Lower lobe of right lung (tissue), 2 donors: ENCODE results near the gene POFUT2. TPM values are rescaled to one million over a fixed set of nuclear protein-coding genes. Genes with fewer than 3 reads are reported as not detected.
A peak's percentile ranks its signal among the peaks of the same experiment; 100 is the strongest.

Source experiments
- ATAC-seq, 2 donors: fragments of 200-7000 bp; cut with Tn5 transposase; one replicate each; pipeline ENCODE4 v1.9.1; 2020 to 2022; ENCODE audit warnings: mild to moderate bottlenecking in 2 of 2, moderate library complexity in 2 of 2
- DNase-seq: peaks from one replicate; pipeline ENCODE4 v3.0.0-alpha.2; 2020
- H3K27ac ChIP-seq: fragments of 200-600 bp; one replicate; pipeline ENCODE4 v1.8.0; 2022
- H3K27me3 ChIP-seq: fragments of 200-600 bp; one replicate; pipeline ENCODE4 v1.8.0; 2022; ENCODE audit warnings: low read depth
- H3K36me3 ChIP-seq: fragments of 200-600 bp; one replicate; pipeline ENCODE4 v1.8.0; 2022; ENCODE audit warnings: mild to moderate bottlenecking
- H3K4me1 ChIP-seq: fragments of 200-600 bp; one replicate; pipeline ENCODE4 v1.8.0; 2022
- H3K4me3 ChIP-seq: fragments of 200-600 bp; one replicate; pipeline ENCODE4 v1.8.0; 2022; ENCODE audit warnings: mild to moderate bottlenecking
- H3K9me3 ChIP-seq: fragments of 200-600 bp; one replicate; pipeline ENCODE4 v1.8.0; 2022
- CTCF ChIP-seq: fragments of 200-600 bp; IDR thresholded peaks from one replicate; pipeline ENCODE4 v1.8.0; 2022; ENCODE audit warnings: antibody characterized with exemption, mild to moderate bottlenecking
- intact Hi-C: fragments of 100-400 bp; cut with DNase I; formaldehyde crosslinking; loops from one replicate; pipeline ENCODE4 v1.11.0; 2022
- total RNA-seq: library from RNA; stranded (reverse); fragmentation: NEBNext Ultra II Directional; extraction: Animal tissue kit (Norgen Biotek cat#: 25700); gene quantifications from one replicate; pipeline ENCODE4 v1.2.1, GENCODE V29; 2021
- donor health status: DM: no; HTN: yes; CAD: no; lungs with severe emphysema.

Gene POFUT2
- total RNA-seq, 1 donor from 2014 or later = 29.1 TPM

- intact Hi-C loops = no loop called here
- H3K27ac ChIP-seq = no peak overlapping the region
- peaks cover 40% of the 10 kb centered on the region for H3K4me1 ChIP-seq
- peaks cover 20% of the 10 kb centered on the region for H3K36me3 ChIP-seq
- ATAC-seq = no peak
- no peak overlapping the region for H3K4me3 ChIP-seq
- H3K9me3 ChIP-seq = no peaks in the 10 kb centered on the region
- TF ChIP-seq CTCF = no peak
- no peaks in the 10 kb centered on the region for H3K27me3 ChIP-seq
- DNase-seq = no peak
Observed at GRCh38 chr21:45289134-45289533, 1.4 kb upstream of the POFUT2 start.

GRCh38 chr21:45288441-45288841 lies 746 bp upstream of the POFUT2 start:
- Histone ChIP-seq H3K27me3 (no peaks in the 10 kb centered on the region), H3K4me3 (peak overlapping the region; percentile 67), H3K36me3 (peaks cover 27% of the 10 kb centered on the region), H3K9me3 (no peaks in the 10 kb centered on the region), H3K4me1 (peaks cover 33% of the 10 kb centered on the region), H3K27ac (peak overlapping the region; percentile 82)
- intact Hi-C loops = no loop called here
- DNase-seq (no peak), ATAC-seq (peak; percentile 0 to 1)
- no peak for TF ChIP-seq CTCF

- DNase-seq (peak; percentile 50), ATAC-seq (no peak)
- TF ChIP-seq CTCF = no peak
- intact Hi-C loops = no loop called here
- peaks cover 40% of the 10 kb centered on the region for H3K36me3 ChIP-seq
- no peaks in the 10 kb centered on the region for H3K9me3 ChIP-seq
- H3K27ac ChIP-seq = no peak overlapping the region
- H3K27me3 ChIP-seq = no peaks in the 10 kb centered on the region
- H3K4me3 ChIP-seq = peak overlapping the region; percentile 67
- peaks cover 17% of the 10 kb centered on the region for H3K4me1 ChIP-seq
Observed at GRCh38 chr21:45286671-45287437, 841 bp downstream of the POFUT2 start.

GRCh38 chr21:45285266-45285931 lies 2.3 kb downstream of the POFUT2 start:
- TF ChIP-seq CTCF = no peak
- Histone ChIP-seq H3K36me3 (peaks cover 54% of the 10 kb centered on the region), H3K27me3 (no peaks in the 10 kb centered on the region), H3K9me3 (no peaks in the 10 kb centered on the region), H3K27ac (no peak overlapping the region), H3K4me1 (peaks cover 17% of the 10 kb centered on the region), H3K4me3 (no peak overlapping the region)
- intact Hi-C loops = no loop called here
- ATAC-seq (no peak), DNase-seq (peak; percentile 30)

- peaks cover 64% of the 10 kb centered on the region for H3K36me3 ChIP-seq
- no peaks in the 10 kb centered on the region for H3K9me3 ChIP-seq
- H3K4me3 ChIP-seq = no peak overlapping the region
- H3K27ac ChIP-seq = no peak overlapping the region
- no peaks in the 10 kb centered on the region for H3K27me3 ChIP-seq
- TF ChIP-seq CTCF = no peak
- H3K4me1 ChIP-seq = peaks cover 17% of the 10 kb centered on the region
- DNase-seq = peak; percentile 19
- no peak for ATAC-seq
- intact Hi-C loops = no loop called here
Observed at GRCh38 chr21:45284456-45284741, 3.3 kb downstream of the POFUT2 start.
